Keratinocyte (primary cell): ENCODE data around the gene CLEC2B. TPM values are rescaled to one million over a fixed set of nuclear protein-coding genes. Genes with fewer than 3 reads are reported as not detected.

Experiments
- DNase-seq: peaks from one replicate; pipeline ENCODE4 v3.0.0-alpha.2; 2011; ENCODE audit warnings: low read depth, missing footprints, low spot score
- FAIRE-seq: peaks from 2 replicates; lab custom pipeline; 2011; peaks lifted over from hg19 to GRCh38; lab: Jason Lieb, UNC
- H2AFZ ChIP-seq: 2 replicates; pipeline ENCODE4 v1.6.0; 2012; ENCODE audit warnings: low read length, control low read depth, inconsistent platforms; ENCODE audit not compliant: control insufficient read depth
- H3K27ac ChIP-seq: 2 replicates; pipeline ENCODE4 v1.5.1; 2011; ENCODE audit warnings: low read length; ENCODE audit not compliant: control insufficient read depth, insufficient read depth
- H3K27me3 ChIP-seq: 3 replicates; pipeline ENCODE4 v1.6.0; 2011; ENCODE audit warnings: low read length; ENCODE audit not compliant: control insufficient read depth, insufficient read depth; ENCODE audit errors: extremely low read depth
- H3K36me3 ChIP-seq, 2 experiments: 2 replicates in 1 of 2; 3 replicates in 1 of 2; pipeline ENCODE4 v1.5.1; 2011; ENCODE audit warnings: low read length in 2 of 2, mild to moderate bottlenecking in 1 of 2; ENCODE audit not compliant: control insufficient read depth in 2 of 2, insufficient read depth in 2 of 2; ENCODE audit errors: extremely low read depth in 1 of 2
- H3K4me1 ChIP-seq: 3 replicates; pipeline ENCODE4 v1.5.1; 2011; ENCODE audit warnings: low read length; ENCODE audit not compliant: control insufficient read depth, insufficient read depth; ENCODE audit errors: extremely low read depth
- H3K4me2 ChIP-seq: 3 replicates; pipeline ENCODE4 v1.6.0; 2011; ENCODE audit warnings: low read depth, low read length; ENCODE audit not compliant: control insufficient read depth, insufficient read depth; ENCODE audit errors: extremely low read depth
- H3K4me3 ChIP-seq, 3 experiments: fragments of 200-600 bp in 1 of 3; sonication (generic) in 1 of 3; 2 replicates in 2 of 3; 3 replicates in 1 of 3; pipeline ENCODE4 v1.5.1; 2011 to 2016; ENCODE audit warnings: low read length in 3 of 3, mild to moderate bottlenecking in 3 of 3, control low read depth in 2 of 3, inconsistent platforms in 1 of 3, low read depth in 1 of 3, mixed read lengths in 1 of 3, mixed run types in 1 of 3, moderate library complexity in 1 of 3; ENCODE audit not compliant: control insufficient read depth in 2 of 3, insufficient read depth in 2 of 3; ENCODE audit errors: extremely low read depth in 1 of 3
- H3K79me2 ChIP-seq: 2 replicates; pipeline ENCODE4 v1.6.0; 2012; ENCODE audit warnings: low read length; ENCODE audit not compliant: control insufficient read depth, insufficient read depth
- H3K9ac ChIP-seq: 3 replicates; pipeline ENCODE4 v1.6.0; 2011; ENCODE audit warnings: low read length; ENCODE audit not compliant: control insufficient read depth, insufficient read depth; ENCODE audit errors: extremely low read depth
- H3K9me1 ChIP-seq: 3 replicates; pipeline ENCODE4 v1.6.0; 2011; ENCODE audit warnings: low read length; ENCODE audit not compliant: control insufficient read depth, insufficient read depth; ENCODE audit errors: extremely low read depth
- H3K9me3 ChIP-seq: 2 replicates; pipeline ENCODE4 v1.5.1; 2012; ENCODE audit warnings: low read depth, low read length; ENCODE audit not compliant: control insufficient read depth
- H4K20me1 ChIP-seq: 3 replicates; pipeline ENCODE4 v1.6.0; 2011; ENCODE audit warnings: low read length; ENCODE audit not compliant: control insufficient read depth, insufficient read depth; ENCODE audit errors: extremely low read depth
- CTCF ChIP-seq, 3 experiments: IDR thresholded peaks in 1 of 3; conservative IDR thresholded peaks in 1 of 3; optimal IDR thresholded peaks in 1 of 3; 2 replicates in 2 of 3; 3 replicates in 1 of 3; pipeline versions ENCODE3 to v1.5.1; 2011; ENCODE audit warnings: low read length in 3 of 3, mild to moderate bottlenecking in 3 of 3, moderate library complexity in 2 of 3, control low read depth in 1 of 3, inconsistent platforms in 1 of 3; ENCODE audit not compliant: insufficient read depth in 2 of 3; ENCODE audit errors: extremely low read depth in 1 of 3
- EZH2 ChIP-seq: IDR thresholded peaks from one replicate; pipeline ENCODE4 v1.6.1; 2012; ENCODE audit warnings: inconsistent platforms, mild to moderate bottlenecking, low read length, moderate library complexity
- dilution Hi-C: fragments of 300-500 bp; cut with MboI; formaldehyde crosslinking; loops from one replicate; pipeline ENCODE4 v1.7.0; 2020; ENCODE audit warnings: low sequenced_read_pairs; ENCODE audit not compliant: extremely low pct_ligation_motif_present
- polyA plus RNA-seq, 5 experiments: library from polyadenylated mRNA; depleted of rRNA in 3 of 5; stranded (reverse) in 3 of 5; stranded (forward) in 1 of 5; unstranded in 1 of 5; fragments of >200 nt; gene quantifications; 1 replicate in 1 of 5; 2 replicates in 3 of 5; 3 replicates in 1 of 5; pipeline versions ENCODE4 v1.2.1 to v1.2.3, GENCODE V29; 2011 to 2012; ENCODE audit warnings: missing spikeins in 2 of 5, low read depth in 1 of 5, low replicate concordance in 1 of 5

Gene CLEC2B
- polyA plus RNA-seq, 1 donor (not counting 4 experiments of a cell fraction or from before 2014, with no cell fraction given) = 31.3 TPM

GRCh38 chr12:9829483-9829882, 39.7 kb downstream of the CLEC2B start:
- TF ChIP-seq EZH2 = no peak
- no peak for TF ChIP-seq CTCF (optimal IDR thresholded peaks at IDR 0.05 in 1 of 3, IDR thresholded peaks at IDR 0.05 in 1 of 3, conservative IDR thresholded peaks at IDR 0.05 in 1 of 3; ENCODE audit: extremely low read depth in 1 of 3, insufficient read depth in 2 of 3, low read length in 3 of 3)
- no peak overlapping the region for H3K4me3 ChIP-seq
- H3K9me3 ChIP-seq = no peaks in the 10 kb centered on the region
- dilution Hi-C loops = no loop called here
- no peaks in the 10 kb centered on the region for H3K4me1 ChIP-seq
- DNase-seq (no peak), FAIRE-seq (no peak)
- no peak overlapping the region for H2AFZ ChIP-seq
- no peaks in the 10 kb centered on the region for H3K36me3 ChIP-seq
- H3K27ac ChIP-seq = no peak overlapping the region
- no peaks in the 10 kb centered on the region for H4K20me1 ChIP-seq
- H3K27me3 ChIP-seq = no peaks in the 10 kb centered on the region
- H3K9me1 ChIP-seq = no peaks in the 10 kb centered on the region
- H3K79me2 ChIP-seq = no peaks in the 10 kb centered on the region
- H3K4me2 ChIP-seq = no peak overlapping the region
- H3K9ac ChIP-seq = no peak overlapping the region

DNA sequence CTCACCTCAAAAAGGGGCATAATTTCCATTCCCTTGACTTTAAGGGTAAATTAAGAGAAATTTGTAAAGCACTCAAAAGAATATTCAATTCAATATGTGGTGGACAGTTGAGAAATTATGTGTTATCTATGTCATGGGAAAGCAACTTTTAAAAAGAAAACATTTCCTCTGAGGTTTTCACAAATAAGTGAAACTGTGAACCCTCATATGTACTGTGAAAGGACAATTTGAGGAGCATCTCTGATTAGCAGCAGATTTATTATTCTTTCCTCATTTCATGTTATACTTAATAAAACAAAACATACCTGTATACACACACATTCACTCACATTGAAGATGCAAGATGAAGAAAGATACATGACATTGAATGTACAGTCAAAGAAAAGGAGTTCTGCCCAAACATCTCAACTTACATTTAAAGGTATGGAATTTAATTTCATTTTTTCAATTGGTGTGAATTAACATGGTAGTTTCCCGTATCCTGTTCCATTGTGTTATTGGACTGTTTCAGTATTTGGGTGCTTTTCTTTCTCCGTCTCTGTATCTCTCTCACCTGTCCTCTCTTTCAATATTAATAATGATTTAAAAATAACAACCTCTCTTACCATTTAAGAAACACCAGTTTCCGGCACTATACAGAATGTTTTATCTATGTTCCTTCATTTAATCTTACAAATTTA, 41.8 kb downstream of the CLEC2B start, which contains the start of gene KLRF1:
KLRF1 (plus strand) TSS at position 273 of the 680 bp plus-strand sequence; CDS start at position 337, 64 bp downstream.
- Histone ChIP-seq H2AFZ (no peak within 1 kb of the TSS), H3K27me3 (no peaks in the 10 kb centered on the region), H3K27ac (no peak within 1 kb of the TSS), H3K79me2 (no peaks in the 10 kb centered on the region), H3K9me1 (no peaks in the 10 kb centered on the region), H3K36me3 (no peaks in the 10 kb centered on the region), H3K4me2 (no peak within 1 kb of the TSS), H3K9ac (no peak within 1 kb of the TSS), H4K20me1 (no peaks in the 10 kb centered on the region), H3K4me1 (no peaks in the 10 kb centered on the region), H3K4me3 (no peak within 1 kb of the TSS), H3K9me3 (no peaks in the 10 kb centered on the region)
- FAIRE-seq (no peak), DNase-seq (no peak)
- dilution Hi-C loops = no loop called here
- no peak for TF ChIP-seq EZH2
- TF ChIP-seq CTCF (optimal IDR thresholded peaks at IDR 0.05 in 1 of 3, IDR thresholded peaks at IDR 0.05 in 1 of 3, conservative IDR thresholded peaks at IDR 0.05 in 1 of 3; ENCODE audit: extremely low read depth in 1 of 3, insufficient read depth in 2 of 3, low read length in 3 of 3) = no peak
